Stimulated activated CD4-positive, alpha-beta T cell treated with anti-CD3 and anti-CD28 coated beads, TNF-alpha, amount 100 ng/mL, for 4 hours (primary cell): Measurements from ENCODE around the gene ULBP2.
"Not testable (repeated sequence)": the region's sequence is repeated elsewhere in the genome, so short reads cannot be mapped to it uniquely, and the experiment has no call there.

Experiments
- DNase-seq, 3 experiments: peaks; one replicate each; pipeline ENCODE4 v3.0.0-alpha.2; 2020; ENCODE audit warnings: low read depth in 3 of 3

The ULBP2 gene

GRCh38 chr6:149967591-149967990, 25.8 kb downstream of the ULBP2 start:
- DNase-seq: no peak

- not testable (repeated sequence) for DNase-seq
Measured at GRCh38 chr6:149967999-149968398, 26.2 kb downstream of the ULBP2 start.

- not testable (repeated sequence) for DNase-seq
Measured at GRCh38 chr6:149968909-149969308, 27.1 kb downstream of the ULBP2 start.

GRCh38 chr6:149969635-149970034, 27.8 kb downstream of the ULBP2 start:
- no peak for DNase-seq

GRCh38 chr6:149974394-149974793, 32.6 kb downstream of the ULBP2 start:
- not testable (repeated sequence) for DNase-seq

GRCh38 chr6:149974825-149975224, 33.0 kb downstream of the ULBP2 start:
- no peak for DNase-seq

- no peak for DNase-seq
Measured at GRCh38 chr6:149975400-149975799, 33.6 kb downstream of the ULBP2 start.

DNA sequence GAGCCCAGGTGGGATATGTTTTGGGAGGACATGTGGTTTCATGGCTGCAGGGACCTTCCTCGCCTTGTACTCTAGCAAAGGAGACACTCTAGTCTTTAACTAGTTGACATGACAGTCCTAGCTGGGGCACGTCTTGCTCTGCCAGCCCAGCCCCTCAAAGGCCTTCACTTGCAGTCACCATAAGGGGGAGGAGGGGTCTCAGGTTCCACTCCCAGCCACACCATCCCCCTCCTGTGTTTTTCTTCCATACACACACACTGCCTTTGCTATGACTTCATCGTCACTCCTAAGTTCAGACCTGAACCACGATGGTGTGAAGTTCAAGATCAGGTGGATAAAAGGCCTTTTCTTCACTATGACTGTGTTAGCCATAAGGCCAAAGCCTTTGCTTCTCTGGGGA, 35.4 kb downstream of the ULBP2 start:
- DNase-seq: no peak

DNA sequence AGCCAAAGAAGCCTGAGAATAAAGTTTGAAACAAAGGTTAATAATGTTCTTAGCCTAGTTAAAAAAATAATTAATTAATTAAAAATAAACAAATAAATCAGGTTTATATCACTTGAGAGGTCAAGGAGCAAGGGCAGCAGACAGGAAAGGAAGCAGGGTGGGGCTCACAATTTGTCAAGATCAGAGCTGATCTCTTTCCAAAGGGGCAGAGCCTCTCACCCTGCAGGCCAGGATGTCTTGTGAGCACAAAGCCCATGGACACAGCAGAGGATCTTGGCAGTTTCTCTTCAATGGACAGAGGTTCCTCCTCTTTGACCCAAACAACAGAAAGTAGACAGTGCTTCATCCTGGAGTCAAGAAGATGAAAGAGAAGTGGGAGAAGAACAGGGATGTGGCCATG, 36.8 kb downstream of the ULBP2 start:
- no peak for DNase-seq

- DNase-seq: no peak
Measured at GRCh38 chr6:149979293-149979692, 37.5 kb downstream of the ULBP2 start.

GRCh38 chr6:149983145-149983544, 41.3 kb downstream of the ULBP2 start:
- no peak for DNase-seq

DNA sequence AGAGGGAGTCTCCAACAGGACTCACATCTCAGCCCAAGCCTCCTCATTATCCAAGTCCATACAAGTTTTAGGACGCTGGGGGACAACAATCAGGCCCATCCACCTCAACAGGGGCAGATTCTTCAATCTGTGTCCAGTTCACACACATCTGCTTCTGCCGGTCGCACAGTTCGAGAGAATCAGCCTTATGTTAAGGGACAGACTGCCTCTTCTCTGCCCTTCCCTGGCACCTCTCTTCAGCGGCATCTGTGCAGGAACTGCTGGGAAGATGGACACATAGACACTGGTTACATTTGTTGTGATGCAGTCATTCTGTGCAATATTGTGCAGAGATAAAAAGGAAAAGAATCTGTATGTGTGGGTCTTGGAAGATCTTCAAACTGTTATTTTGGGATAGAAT, 43.0 kb downstream of the ULBP2 start:
- no peak for DNase-seq

DNA sequence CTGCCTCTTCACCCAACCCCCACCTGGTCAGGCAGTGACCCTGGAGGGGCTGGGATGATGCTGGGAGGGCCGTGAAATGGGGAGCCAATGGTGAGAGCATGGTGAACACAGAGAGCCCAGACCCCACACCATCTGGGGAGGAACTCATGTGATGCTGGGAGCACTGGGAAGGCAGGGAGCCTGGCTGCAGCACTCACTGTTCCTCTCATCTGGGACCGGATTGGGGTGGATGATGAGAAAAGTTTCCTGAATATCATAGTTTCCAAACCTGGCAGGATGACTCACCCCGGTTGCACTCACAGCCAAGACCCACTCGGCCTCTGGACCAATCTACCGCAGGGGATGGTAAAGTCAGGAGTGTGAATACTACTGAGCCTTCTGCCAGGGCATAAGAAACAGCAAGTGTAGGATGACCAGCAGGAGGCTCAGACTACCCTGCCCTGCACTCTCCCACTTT, 43.7 kb downstream of the ULBP2 start:
- no peak for DNase-seq

GRCh38 chr6:149987602-149988107, 45.8 kb downstream of the ULBP2 start:
- no peak for DNase-seq

- DNase-seq: no peak
Measured at GRCh38 chr6:149988550-149989346, 46.9 kb downstream of the ULBP2 start.

DNA sequence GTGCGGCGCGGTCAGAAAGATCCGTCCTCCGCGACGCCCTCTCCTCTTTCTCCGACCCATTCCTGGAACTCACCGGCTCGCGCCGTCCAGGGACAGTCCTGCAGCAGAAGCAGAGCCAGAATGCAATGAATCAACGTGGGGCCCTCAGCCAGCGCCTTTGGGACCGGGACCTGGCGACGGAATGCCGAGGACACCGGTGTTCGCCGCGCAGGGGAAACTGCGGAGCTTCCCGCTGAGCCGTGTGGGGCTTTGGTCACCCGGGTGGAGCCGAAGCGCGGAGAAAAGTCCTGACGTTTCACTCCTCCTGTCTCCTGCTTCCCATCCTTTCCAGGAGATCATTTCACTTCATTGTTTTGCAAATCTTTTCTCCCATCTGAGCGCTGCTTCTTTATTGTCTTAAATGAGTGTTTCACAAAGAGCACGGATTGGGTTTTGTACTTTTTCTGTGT, 48.4 kb downstream of the ULBP2 start:
- DNase-seq: no peak

DNA sequence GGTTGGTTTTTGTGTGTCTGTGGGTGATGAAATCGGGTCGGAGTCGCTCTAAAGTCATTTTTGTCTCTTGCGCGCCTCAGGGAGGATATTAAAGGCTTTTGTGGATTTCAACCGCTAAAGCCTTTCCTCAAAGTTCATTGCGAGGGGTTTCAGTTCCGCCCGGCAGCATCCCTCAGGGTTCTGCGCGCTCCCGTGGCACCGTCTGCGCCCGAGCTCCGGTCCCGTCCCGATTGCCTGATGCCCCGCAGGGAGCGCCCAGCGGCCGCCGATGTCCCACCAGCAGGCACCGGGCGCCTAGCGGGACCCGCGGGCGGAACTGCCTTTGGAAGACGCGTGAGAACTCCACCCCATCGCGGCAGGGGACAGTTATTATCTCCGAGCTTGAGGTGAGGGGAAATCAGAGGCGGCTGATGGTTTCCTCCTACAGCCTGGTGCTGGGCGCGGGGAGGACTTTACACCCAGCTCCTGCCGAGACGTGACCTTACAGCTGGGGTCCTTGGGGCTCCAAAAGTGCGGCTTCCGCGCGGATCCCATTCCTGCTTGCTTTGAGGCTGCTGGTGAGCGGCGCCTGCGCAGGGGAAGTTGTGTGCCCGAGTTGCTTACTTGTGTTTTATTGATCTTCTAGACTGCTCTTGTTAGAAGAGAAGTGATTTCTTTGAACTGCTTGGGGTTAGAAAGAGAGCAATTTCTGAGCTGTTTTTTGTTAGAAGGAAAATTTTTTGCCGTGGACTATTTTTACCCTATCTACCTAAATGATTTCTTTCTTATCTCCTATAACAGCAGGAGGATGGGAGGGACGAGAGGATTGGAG, 49.1 kb downstream of the ULBP2 start:
- no peak for DNase-seq

- not testable (repeated sequence) for DNase-seq
Measured at GRCh38 chr6:149991472-149991795, 49.6 kb downstream of the ULBP2 start.

- DNase-seq: no peak
Measured at GRCh38 chr6:149991838-149992237, 50.0 kb downstream of the ULBP2 start.

- no peak for DNase-seq
Measured at GRCh38 chr6:149995235-149995750, 53.5 kb downstream of the ULBP2 start.

GRCh38 chr6:149995971-149996370, 54.2 kb downstream of the ULBP2 start:
- no peak for DNase-seq
